Measurements from ENCODE around the gene EHBP1L1.

The EHBP1L1 gene

DNA sequence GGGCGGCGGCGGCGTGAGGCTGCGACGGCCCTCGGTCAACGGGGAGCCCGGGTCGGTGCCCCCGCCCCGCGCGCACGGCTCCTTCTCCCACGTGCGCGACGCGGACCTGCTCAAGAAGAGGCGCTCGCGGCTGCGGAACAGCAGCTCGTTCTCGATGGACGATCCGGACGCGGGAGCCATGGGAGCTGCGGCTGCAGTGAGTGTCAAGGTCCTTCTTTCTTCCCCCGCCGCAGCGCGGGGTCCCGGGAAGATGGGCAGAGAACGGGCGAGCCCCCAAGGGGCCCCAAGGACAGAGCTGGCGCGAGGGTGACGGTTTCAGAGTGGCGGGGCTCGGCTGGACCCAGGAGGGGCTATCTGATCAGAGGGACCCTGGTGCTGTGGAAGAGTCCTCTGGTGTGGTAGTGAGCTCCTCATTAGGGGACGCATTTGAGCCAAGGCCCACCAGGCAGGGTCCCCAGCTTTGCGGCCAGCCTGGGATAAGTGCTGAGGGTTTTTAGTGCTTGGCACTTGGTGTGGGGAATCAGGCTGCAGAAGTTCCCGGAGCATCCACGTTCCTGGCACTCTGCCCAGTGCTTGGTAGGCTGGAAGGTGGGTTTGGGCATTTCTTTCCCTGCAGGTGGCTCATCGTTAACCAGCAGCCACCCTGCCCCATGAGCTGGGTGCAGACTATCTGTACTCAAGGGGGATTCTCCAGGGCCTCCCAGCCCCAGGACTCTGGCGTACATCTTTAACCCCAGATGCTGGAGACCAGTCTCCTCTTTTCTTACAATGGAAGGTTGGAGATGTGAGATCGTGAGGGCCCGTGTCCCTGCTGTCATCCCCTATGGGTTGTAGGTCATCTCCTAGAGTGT, 9.8 kb downstream of the EHBP1L1 start:
- no peak for DNase-seq (ENCODE audit: low read depth)
- H3K4me3 ChIP-seq (ENCODE audit: control insufficient read depth, low read depth, low read length): no peak overlapping the region
- TF ChIP-seq, protein P1, sequence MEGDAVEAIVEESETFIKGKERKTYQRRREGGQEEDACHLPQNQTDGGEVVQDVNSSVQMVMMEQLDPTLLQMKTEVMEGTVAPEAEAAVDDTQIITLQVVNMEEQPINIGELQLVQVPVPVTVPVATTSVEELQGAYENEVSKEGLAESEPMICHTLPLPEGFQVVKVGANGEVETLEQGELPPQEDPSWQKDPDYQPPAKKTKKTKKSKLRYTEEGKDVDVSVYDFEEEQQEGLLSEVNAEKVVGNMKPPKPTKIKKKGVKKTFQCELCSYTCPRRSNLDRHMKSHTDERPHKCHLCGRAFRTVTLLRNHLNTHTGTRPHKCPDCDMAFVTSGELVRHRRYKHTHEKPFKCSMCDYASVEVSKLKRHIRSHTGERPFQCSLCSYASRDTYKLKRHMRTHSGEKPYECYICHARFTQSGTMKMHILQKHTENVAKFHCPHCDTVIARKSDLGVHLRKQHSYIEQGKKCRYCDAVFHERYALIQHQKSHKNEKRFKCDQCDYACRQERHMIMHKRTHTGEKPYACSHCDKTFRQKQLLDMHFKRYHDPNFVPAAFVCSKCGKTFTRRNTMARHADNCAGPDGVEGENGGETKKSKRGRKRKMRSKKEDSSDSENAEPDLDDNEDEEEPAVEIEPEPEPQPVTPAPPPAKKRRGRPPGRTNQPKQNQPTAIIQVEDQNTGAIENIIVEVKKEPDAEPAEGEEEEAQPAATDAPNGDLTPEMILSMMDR (conservative IDR thresholded peaks at IDR 0.05; ENCODE audit: control insufficient read depth, insufficient read depth, low read depth, low read length): no peak

DNA sequence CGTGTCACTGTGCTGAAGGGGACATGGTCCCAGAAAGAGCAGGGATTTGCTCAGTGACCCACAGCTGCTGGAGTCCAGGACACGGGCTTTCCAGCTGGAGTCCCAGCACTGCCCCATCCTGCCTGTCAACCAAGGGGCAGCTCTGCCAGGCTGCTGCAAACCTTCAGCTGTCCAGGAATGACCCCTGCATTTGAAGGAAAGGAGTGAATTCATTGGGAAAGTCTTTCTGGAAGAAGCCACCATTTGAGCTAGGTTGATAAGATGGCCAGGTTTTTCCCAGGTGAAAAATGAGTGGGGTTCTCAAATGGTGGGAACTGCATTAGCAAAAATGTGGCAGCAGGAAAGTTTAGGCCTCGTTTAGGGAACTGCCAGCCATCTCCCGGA, 10.4 kb downstream of the EHBP1L1 start:
- no peak overlapping the region for H3K4me3 ChIP-seq (ENCODE audit: control insufficient read depth, low read depth, low read length)
- DNase-seq (ENCODE audit: low read depth): no peak
- TF ChIP-seq, protein P1 (conservative IDR thresholded peaks at IDR 0.05; ENCODE audit: control insufficient read depth, insufficient read depth, low read depth, low read length): no peak

DNA sequence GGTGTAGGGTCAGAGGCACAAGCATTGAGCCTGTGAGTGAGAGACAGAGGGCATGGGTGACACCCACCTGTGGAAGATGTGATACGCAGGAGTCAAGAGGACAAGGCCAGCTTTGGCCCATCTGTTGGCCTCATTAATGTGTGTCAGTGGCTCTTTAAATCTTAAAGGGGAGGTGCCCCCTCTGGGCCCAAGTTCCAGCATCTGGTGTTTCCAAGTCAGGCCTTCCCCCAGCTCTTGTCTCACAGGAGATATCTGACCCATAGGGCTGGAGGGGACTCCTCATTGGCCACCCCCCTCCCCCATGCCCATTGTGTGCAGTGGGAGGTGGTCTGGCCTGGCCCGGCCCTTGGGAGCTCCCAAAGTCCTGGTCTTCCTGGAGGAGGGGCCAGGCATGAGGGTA, 10.8 kb downstream of the EHBP1L1 start:
- TF ChIP-seq, protein P1 (conservative IDR thresholded peaks at IDR 0.05; ENCODE audit: control insufficient read depth, insufficient read depth, low read depth, low read length): no peak
- H3K4me3 ChIP-seq (ENCODE audit: control insufficient read depth, low read depth, low read length): no peak overlapping the region

DNA sequence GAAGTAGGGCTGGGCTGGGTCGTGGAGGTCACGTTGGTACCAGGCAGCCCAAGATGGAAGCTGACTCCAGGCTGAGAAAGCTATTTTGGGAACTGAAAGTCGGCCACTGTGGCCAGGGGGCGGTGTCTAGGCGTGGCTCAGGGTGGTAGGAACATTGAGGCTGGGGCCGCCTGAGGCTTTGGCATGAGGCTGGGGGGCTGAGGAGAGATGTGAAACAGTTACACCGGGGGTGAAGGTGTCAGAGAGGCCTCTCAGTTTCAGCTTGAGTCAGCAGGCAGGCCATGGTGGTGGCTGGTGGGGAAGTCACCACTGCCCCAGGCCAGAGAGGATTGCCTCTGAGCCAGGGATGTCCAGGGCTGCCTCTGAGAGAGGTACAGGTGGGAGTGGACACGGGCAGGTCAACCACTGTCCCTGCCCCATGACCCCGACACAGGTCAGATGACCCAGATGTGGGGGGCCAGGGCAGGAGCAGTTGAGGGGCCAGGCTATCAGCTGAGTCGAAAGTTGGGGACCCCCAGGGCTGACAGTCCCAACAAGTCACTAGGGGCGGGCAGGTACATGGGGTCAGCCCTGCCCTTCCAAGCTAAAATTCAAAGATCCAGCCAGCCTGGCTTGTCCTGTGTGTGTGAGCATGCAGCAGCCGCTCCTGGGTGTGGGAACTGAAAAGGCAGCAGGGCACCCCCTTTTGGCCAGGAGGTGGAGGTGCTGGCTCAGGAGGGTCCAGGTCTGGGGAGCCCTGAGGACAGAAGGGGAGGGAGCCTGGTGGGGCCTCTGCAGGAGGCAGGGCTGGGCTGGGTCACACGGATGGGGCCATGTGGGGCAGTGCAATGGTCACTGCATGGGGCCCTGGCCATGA, 12.6 kb downstream of the EHBP1L1 start:
- H3K4me3 ChIP-seq (ENCODE audit: control insufficient read depth, low read depth, low read length): no peak overlapping the region
- peak; percentile 48 for DNase-seq (ENCODE audit: low read depth)
- TF ChIP-seq, protein P1 (conservative IDR thresholded peaks at IDR 0.05; ENCODE audit: control insufficient read depth, insufficient read depth, low read depth, low read length): peak; percentile 47

More for the DNA sequence above, 10.8 kb downstream of the EHBP1L1 start:
- DNase-seq (ENCODE audit: low read depth): peak; percentile 50

DNA sequence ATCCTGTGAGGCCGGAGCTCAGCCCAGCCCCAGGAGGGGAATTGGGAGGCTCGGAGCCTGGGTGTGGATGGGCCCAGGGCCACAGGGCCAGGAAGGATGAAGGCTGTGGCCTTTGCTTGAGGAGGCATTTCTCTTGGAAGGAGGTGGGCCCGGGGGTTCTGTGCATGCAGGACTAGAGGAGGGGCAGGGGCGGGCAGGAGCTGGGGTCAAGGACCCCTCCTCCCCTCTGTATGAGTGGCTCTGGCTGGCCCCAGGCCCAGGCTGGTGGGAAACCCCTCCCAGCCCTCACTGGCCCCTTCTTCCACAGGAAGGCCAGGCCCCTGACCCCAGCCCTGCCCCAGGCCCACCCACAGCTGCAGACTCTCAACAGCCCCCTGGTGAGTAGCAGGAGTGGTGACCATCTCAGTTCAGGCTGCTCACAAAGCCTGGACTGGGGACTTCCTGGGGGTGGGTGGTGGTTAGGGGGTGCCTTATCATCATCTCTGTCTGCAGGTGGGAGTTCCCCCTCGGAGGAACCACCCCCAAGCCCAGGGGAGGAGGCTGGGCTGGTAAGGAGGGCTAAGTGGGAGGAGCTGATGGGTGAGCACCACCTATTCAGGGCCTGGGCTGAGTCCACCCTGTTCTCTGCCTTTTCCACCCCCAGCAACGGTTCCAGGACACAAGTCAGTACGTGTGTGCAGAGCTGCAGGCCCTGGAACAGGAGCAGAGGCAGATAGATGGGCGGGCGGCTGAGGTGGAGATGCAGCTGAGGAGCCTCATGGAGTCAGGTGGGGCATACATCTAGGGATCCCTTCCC, 13.8 kb downstream of the EHBP1L1 start:
- TF ChIP-seq, protein P1 (conservative IDR thresholded peaks at IDR 0.05; ENCODE audit: control insufficient read depth, insufficient read depth, low read depth, low read length): no peak
- no peak overlapping the region for H3K4me3 ChIP-seq (ENCODE audit: control insufficient read depth, low read depth, low read length)
- DNase-seq (ENCODE audit: low read depth): no peak

DNA sequence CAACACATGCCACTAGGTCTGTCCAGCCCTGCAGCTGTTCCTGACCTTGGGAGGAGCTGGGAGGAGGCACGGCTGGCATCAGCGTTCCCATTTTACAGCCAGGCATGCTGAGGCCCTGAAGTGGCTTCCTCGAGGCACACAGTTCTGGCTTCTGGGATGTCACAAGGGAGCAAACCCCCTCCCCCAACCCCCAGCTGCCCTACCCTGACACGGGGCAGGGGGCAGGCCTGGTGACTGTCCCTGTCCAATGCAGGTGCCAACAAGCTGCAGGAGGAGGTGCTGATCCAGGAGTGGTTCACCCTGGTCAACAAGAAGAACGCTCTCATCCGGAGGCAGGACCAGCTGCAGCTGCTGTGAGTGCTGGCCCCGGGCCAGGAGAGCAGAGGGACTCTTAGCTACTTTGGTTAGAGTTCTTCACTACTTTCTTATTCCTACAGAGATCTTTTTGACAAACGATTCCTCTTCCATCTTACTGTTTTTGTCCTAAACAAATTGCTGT, 14.4 kb downstream of the EHBP1L1 start:
- no peak for DNase-seq (ENCODE audit: low read depth)
- H3K4me3 ChIP-seq (ENCODE audit: control insufficient read depth, low read depth, low read length): no peak overlapping the region
- TF ChIP-seq, protein P1 (conservative IDR thresholded peaks at IDR 0.05; ENCODE audit: control insufficient read depth, insufficient read depth, low read depth, low read length): no peak
